ENCODE data around the gene IGSF3.

The IGSF3 gene

DNA sequence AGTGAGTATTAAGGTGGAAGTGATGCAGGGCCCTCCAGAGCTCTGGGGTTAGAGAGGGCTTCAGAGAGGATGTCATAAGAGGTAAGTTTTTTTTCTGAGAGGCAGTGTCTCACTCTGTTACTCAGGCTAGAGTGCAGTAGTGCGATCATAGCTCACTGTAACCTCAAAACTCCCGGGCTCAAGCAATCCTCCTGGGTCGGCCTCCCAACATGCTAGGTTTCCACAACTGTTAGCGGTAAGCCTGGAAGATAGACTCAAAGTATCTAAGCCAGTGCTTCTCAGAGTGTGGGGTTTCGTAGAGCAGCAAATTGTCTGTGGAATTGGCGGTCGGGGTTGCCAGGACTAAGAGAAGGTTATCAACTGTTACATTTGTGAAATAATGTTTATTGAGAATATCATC is 18.6 kb upstream of the IGSF3 start:
- no peak for DNase-seq (ENCODE audit: low spot score)

DNA sequence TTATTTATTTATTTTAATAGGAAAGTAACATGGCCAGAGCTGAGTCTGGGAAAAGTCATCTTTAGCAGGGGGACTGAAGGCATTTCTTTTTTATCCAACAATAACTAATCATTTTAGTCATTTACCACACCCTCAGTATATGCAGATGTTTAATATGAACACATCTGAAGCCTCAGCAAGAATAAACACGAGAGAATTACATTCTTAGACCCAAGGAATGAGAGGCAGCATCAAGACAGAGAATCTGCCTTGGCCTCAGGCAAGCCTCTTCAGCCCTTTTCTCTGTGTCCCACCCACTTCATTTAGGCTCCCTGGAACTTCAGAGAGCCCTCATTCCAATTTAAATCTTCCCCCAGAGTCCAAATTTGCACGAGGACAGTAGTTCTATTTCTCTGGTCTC is 17.0 kb upstream of the IGSF3 start:
- DNase-seq (ENCODE audit: low spot score), result no peak

DNA sequence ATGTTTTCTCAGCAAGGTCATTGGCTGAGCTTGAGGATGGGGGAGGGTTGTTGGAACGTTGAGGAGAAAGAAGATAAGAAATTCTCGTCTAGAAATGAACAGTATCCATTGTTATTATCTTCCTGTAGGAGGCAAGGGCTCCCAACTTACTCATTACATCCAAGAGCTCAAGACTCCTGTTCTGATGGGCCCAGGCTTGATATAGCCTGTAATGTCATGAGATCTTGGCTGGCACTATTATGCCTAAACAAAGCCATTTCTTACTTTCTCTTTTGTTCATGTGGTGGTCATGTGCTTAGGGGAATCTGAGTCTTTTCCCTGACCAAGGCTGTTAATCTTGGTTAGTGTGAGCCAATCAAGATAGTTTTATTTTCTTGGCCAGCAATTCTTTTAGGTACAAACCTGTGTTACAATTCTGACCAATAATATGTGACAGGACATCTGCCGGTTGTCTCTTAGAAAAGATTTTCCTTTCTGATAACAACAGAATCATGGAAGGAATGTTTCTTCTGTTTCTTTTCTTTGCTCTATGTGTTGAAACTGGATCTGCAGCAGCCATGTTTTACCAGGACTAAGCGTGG is 15.2 kb upstream of the IGSF3 start:
- no peak for DNase-seq (ENCODE audit: low spot score)

DNA sequence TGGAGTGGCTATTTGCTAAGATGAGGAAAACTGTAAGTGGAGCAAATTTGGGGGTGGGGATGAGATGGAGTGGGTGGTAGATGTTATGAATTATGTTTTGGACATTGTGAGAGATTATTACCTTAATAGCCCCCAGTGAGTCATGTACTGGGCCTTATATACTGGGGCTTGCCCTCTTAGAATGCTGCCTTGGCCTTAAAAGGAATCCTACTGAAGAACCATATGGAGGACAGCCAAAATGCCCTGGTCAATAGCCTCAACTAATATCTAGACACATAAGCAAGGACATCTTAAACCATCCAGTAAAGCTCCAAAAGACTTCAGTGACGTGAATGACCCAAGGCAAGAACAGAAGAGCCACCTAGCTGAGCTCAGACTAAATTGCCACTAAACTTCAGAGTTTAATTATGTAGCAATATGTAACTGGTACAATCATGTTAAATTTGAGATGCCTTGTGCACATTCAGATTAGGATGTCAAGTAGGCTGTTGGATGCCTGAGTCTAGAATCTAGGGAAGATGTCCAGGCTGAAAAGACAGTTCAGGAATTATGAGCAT is 13.9 kb upstream of the IGSF3 start:
- no peak for DNase-seq (ENCODE audit: low spot score)

DNA sequence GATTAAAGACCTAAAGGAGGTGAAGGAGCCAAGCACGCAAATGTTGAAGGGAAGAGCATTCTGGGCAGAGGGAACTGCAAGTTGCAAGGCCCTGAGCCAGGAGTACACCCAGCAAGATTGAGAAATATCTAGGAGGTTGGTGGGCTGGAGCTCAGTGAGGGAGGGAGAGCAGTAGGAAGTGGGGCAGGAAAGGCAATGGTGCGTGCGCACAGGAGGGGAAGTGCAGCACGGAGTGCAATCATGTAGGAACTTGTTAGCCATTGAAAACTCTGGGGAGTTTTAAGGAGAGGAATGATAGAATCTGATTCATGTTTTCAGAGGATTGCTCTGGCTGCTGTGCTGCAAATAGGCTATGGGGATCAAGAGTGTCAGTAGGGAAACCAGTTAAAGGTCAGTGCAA is 13.2 kb upstream of the IGSF3 start:
- no peak for DNase-seq (ENCODE audit: low spot score)

DNA sequence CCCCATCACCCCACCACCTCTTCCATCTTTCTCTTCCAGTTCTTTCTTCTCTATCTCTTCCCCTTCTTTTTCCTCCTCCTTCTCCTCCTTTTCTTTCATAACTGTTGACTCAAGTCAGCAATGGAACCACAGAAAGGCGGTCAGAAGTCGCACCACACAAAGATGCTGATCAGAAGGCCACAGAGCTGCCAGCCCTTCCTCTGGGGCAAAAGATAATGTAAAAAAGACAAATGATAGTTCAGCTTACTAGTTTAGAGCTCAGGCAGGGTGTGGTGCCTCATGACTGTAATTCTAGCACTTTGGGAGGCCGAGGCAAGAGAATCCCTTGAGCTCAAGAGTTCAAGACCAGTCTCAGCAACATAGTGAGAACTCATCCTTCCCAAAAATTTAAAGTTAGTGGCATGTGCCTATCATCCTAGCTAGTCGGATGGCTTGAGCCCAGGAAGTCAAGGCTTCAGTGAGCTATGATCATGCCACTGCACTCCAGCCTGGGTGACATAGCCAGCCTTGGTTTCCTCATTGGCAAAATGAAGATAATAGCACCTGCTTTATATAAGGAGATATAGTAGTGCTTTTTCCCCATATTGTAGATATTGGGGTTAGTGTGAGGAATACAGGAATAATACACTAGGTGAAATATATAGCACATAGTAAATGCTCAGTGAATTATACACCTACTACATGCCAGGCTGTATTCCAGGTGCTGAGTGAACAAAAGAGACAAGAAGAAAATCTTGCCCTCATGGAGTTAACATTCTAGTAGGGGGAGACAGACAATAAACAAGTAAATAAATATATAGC is 12.5 kb upstream of the IGSF3 start:
- no peak for DNase-seq (ENCODE audit: low spot score)

DNA sequence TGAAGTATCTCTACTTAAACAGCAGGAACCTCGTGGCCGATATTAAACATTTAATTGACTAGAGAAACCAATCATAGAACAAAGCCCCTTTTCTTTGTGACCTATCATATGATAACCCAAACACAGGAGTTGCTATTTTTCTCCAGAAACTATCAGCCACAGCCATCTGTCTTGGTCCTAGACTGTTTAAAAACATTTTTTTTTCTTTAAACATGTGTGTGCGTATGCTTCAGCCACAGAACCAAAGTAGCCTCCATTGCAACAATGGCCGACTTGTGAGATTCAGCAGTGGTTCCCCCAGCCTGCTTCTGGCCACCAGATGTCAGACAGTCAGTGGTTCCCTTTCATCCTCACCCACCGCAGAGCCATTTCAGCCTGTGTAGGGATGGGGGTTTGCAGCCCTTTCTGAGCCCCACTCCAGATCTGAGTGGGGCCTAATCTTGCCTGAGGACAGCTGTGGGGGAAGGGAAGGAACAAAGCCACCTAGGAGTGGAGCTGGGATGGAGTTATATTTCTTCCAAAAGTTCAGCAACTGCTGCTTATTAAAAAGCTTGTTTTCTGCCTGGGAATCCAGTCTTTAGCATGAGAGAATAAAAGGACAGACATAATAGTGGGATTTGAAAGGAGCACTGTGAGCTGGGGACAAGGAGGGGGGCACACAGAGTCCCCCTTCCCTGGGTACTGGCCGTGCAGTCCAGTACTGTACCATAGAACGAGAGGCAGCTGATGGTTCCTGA is 11.7 kb upstream of the IGSF3 start:
- DNase-seq (ENCODE audit: low spot score), result no peak

DNA sequence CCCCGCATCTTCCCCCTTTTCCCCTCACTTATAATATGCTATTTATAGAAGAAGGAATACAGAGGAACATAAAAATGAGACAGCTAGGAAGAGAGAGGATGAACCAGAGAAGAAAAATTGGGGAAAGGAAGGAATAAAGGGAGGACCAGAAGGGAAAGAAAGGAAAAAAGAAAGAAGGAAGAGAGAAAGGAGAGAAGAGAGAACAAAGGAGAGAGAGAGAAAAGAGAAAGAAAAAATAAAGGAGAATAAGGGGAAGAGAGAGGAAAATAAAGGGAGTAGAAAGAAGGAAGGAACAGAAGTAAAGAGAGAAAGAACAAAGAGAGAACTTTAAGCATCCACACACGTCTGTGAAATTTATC is 11.2 kb upstream of the IGSF3 start:
- no peak for DNase-seq (ENCODE audit: low spot score)

DNA sequence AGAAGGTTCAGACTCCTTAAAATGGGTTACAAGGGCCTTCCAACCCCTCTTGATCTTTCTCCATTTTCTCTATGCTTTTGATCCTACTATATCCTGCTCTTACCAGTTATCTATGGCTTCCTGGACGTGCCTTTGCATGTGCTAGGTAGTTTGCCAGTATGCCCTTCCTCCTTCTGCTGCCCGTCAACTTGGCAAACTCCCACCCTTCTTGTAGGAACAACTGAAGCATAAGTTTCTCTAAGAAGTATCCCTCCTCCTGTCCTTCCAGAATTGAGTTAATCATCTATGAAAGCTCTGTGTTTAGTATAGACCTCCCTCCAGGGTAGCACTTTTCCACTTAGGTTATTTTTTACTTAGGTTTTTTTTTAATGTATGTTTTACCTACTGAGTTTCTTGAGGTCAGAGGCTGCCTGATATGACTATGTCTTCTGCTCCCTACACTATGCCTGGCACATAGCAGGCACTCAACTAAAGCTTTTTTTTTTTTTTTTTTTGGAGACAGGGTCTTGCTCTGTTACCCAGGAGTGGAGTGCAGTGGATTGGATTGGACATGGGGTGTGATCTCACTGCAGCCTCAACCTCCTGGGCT is 10.0 kb upstream of the IGSF3 start:
- DNase-seq (ENCODE audit: low spot score), result no peak

DNA sequence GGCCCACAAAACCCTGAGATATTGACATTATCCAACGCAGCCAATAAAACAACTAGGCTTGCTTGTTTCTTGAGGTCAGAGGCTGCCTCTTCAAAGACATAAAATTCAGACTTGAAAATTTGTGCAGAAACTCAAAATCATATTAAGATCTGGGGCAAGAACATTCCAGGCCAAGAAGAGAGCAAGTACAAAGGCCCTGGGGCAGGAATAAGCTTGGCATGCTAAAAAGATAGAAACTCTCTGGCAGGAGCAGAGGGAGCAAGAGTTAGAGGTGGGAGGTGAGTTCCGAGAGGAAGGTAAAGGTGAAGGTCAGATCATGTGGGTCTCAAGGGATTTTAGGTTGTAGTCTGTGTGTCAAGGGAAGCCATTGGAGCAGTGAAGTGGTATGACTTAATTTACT is 8.8 kb upstream of the IGSF3 start:
- DNase-seq (ENCODE audit: low spot score), result no peak

DNA sequence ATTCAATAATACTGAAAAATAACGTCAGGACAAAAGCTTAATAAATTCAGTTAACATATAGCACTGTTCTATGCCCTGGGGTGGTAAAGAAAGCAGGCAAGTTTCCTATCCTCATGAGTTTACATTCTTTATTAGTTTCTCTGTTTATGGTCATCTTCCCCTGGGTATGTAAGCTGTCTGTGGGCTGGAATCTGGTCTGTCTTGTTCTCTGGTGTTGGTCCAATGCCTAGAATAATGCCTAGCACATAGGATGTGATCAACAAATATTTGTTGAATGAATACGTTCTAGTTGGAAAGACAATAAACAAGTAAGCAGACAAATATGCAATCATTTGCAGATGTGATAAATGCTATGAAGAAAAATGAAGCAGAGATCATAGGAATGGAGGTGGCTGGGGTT is 7.2 kb upstream of the IGSF3 start:
- no peak for DNase-seq (ENCODE audit: low spot score)

DNA sequence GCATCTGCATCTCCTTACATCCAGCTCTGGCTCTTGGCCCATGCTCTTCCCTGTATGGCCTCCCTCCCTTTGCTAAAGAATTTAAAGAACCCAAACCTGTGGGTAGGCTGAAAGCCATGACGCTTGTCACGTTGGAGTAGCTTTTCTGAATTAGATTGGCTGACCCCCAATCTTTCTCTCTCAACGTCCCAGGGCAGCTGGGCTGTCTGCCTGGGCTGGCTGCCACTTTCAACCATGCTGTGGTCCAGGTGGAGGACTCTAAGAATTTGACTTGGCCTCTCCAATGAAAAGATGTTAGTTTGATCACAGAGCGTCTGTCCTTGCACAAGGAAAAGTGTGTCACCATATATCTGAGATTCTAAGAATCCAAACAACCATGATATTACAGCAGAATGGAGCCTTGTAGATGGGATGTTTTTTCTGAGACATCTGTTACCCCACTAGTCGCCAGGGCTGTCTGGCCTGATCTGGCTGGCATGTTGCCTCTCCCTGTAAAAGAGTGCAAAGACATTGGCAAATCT is 6.5 kb upstream of the IGSF3 start:
- DNase-seq (ENCODE audit: low spot score), result no peak

DNA sequence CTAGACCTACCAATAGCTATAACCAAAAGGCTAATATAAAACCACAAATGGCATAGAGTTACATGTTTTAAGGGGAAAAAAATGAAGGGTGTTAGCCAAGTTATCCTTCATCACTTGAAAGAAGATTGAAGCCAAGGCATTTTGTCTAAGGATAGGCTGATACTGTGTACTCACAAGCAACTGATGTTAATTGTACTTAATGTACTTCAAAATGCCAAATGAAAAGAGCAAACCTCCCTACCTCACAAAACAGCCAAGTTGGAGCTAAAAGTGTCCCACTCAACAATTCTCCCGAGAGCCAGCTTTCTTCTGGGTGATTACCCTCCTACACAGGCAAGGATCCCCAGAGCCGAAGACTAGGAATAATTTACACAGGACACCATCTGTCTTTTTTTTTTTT is 4.4 kb upstream of the IGSF3 start:
- no peak for DNase-seq (ENCODE audit: low spot score)

DNA sequence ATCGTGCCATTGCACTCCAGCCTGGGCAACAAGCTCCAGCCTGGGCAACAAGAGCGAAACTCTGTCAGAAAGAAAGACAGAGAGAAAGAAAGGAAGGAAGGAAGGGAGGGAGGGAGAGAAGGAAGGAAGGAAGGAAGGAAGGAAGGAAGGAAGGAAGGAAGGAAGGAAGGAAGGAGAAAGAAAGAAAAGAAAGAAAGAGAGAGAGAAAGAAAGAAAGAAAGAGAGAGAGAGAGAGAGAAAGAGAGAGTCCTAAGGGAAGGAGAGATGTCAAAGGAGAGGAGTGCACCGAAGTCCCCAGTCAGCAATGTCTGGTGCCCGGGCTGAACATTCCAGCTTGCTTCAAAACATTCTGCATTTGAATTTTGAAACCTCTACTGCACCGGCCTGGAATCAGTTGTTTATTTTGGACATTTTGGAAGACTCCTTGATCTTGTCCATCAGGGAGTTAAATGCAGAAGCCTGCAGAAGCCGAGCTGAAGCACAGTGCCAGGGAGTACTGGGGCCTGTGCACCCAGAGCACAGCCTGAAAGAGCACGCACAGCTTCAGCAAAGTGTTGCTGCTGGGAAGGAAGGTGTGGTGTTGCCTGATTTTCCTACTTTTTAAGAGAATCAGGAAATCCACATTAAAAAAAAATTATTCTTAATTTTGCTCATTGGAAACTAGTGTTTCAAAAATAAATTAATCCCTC is 3.7 kb upstream of the IGSF3 start:
- no peak for DNase-seq (ENCODE audit: low spot score)

DNA sequence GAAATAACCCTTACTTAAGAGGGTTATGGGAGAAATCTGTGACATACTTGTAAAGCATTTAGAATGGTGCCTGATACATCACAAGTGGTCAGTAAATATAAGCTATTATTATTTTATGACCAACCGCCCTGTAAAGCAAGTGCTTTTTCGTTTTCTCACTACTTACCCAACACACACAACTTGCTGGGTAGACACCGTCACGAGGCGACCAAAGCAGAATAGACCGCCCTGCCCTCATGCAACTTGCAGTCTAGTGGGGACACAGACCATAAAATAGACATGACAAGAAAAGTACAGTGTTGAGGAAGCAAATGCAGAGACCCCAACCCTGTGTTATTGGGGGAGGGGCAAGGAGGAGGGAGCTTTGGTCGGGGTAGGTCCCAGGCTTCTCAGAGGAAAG is 744 bp upstream of the IGSF3 start:
- DNase-seq (ENCODE audit: low spot score), result no peak

DNA sequence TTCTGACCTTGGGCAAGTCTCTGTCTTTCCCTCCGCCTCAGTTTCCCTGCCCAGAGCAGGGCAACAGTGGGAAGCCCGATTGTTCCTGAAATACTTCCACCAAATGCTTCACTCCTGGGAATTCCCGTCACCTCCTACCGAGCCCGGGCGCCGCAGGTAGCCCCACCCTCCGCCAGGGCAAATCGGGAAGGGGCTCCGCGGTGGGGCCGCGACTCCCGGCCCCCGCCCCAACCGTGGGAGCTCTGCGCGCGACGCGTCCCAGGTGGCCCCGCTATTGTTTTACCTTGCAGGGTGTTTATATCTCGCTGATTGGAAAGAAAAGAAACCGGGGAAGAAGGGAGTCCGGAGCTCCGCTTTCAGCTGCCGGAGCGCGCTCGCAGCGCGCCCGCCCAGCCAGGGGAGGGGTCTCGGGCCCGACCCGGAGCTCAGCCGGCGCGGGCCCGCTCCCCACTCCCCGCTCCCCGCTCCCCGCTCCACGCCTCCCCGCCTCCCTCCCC is 407 bp downstream of the IGSF3 start:
- no peak for DNase-seq (ENCODE audit: low spot score)

DNA sequence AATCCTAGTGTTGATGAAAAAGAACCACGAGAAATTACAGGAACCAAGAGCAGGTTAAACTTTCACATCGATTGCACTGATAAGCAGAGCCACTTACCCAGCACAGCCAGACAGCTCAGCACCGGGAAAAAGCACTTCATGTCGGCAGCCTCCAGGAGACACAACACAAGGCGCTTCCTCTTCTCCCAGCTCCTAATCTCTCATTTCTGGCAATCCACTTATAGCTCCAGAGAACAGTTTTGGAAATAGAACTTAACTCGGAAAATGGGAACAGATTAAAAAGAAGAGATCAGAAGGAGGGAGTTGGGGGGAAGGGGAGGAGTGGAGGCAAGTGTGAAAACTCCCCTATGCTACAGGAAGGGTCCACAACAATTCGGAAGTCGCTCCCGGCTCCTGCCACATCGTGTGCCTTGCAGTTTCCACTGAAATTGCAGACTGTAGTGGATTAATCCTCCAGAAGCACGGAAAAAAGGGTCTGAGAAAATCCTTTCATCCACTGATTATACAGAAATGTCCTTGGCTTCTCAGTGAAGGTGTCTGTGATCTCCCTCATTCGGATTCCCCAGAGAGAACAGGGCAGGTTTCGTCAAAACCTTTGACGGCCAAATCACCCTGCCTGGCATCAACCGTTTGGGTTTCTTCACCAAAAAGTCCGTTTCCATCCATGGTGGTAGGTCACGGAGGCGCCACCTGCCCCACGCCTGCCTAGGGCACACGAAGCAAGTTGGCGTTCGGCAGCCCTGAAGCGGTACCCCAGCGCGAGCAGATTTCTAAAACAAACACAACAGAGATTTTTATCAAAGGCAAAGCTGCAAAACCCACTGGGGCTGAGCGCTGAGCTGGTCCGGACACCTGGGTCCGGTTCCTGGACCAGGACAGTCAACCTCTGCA is 1.1 kb downstream of the IGSF3 start:
- peak; percentile 30 for DNase-seq (ENCODE audit: low spot score)

DNA sequence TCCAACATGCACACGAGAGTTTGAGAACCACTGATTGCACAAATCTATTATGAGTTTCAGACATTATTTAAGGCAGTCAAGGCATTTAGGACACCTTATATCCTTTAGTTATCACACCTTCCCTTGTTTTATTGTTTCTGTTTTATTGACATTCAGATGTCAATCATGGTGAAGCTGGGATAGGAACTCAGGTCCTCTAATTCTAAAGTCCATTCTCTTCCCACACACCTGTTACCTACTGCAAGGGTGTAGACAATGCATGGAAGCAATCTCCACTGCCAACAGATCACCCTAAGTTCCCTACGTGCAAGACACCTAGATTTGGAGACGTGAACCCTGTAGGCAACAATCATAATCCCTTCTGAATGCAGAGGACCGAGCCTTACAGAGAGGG is 2.6 kb downstream of the IGSF3 start:
- DNase-seq (ENCODE audit: low spot score), result no peak

DNA sequence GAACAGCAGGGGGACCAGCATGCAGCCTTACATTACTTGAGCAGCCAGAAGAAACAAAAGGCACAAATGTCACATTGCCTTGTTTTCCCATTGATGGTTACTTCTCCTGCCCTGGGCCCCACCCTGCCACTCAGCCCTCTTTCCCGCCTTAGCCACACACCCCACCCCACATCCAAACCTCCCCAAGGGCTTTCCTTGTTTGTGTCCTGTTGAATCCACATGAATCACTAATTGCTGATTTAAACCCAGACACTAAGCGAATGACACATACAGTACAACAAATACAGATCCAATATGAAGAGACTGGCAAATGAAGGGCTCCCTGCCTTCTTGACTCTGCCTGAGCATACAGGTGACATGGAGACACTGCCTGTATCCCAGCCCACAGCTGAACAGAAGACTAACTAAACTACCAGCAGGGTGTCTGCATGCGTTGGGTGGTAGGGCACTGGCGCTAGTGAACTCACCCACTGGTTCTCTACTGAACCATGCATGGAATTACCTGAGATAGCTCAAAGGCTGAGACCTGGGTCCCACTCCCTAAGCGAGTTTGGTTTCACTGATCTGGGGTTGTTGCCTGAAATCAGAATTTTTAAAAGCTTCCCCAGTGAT is 3.1 kb downstream of the IGSF3 start:
- DNase-seq (ENCODE audit: low spot score), result no peak

DNA sequence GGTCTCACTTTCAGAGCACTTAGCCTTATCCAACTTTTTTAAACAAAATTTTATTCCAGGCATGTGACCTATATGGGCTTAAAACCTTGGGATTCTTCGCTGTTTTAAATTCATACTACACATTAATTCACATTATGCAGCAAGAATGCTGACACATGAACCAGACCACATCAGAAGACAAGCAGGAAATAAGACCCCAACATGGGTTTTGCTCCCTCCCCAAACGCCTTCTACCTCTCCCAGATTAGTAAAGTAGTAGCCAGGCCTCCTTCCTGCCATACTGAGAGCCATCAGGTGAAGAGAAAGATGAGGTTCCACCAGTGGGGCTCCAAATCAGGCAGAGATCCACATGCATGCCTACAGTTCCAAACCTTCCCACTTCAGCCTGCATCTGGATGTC is 3.7 kb downstream of the IGSF3 start:
- DNase-seq (ENCODE audit: low spot score), result no peak

Measured in HuH-7.5 (cell line).